Measurements from ENCODE around the gene ALDH8A1. TPM values are rescaled to one million over a fixed set of nuclear protein-coding genes. Genes with fewer than 3 reads are reported as not detected.

ALDH8A1 gene
- polyA plus RNA-seq, 1 experiment: 0.35 TPM

- Histone ChIP-seq H3K4me3 (ENCODE audit: low read depth, low read length) (no peak overlapping the region), H3K9me3 (ENCODE audit: control insufficient read depth, insufficient read depth, low read length) (peaks cover 4% of the 10 kb centered on the region), H3K27me3 (ENCODE audit: control insufficient read depth, insufficient read depth, low read length) (no peaks in the 10 kb centered on the region), H3K27ac (ENCODE audit: low read depth, low read length) (no peak overlapping the region)
- ChIA-PET CTCF (no interaction called here), POLR2A (no interaction called here)
- TF ChIP-seq CTCF (IDR thresholded peaks at IDR 0.05; ENCODE audit: low read depth, low read length): no peak
- no peak for DNase-seq (ENCODE audit: low read depth, low spot score)
These were observed 76.2 kb downstream of the ALDH8A1 start for GRCh38 chr6:134873500-134874388.

- POLR2A ChIA-PET: interaction anchor here (0.7 to 0.9 kb wide), 2 partner anchors 25 to 747 kb away, joined by 4 to 5 read pairs; no protein-coding TSS in a partner anchor
These were observed 79.0 kb downstream of the ALDH8A1 start for GRCh38 chr6:134870677-134871498.

DNA sequence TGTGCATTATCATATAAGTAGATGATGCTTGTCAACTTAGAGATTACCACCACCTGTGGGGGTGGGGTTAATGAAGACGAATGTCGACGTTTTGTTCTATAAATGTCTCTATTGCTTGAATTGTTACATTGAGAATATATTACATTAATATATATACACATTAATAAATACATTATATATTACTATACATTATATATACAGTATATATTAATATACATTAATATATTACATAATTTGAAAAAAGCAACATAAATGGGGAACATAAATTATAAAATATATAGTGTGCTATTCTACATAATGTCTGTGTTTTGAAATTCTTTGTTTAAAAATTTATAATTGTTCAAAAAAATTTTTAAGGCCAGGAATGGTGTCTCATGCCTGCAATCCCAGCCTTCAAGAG is 81.1 kb downstream of the ALDH8A1 start:
- CTCF ChIA-PET: no interaction called here
- H3K4me3 ChIP-seq (ENCODE audit: low read depth, low read length): no peak overlapping the region
- no peak overlapping the region for H3K27ac ChIP-seq (ENCODE audit: low read depth, low read length)
- no peaks in the 10 kb centered on the region; the same call in none of the 2 replicates for H3K9me3 ChIP-seq (ENCODE audit: control insufficient read depth, insufficient read depth, low read length)
- TF ChIP-seq CTCF (IDR thresholded peaks at IDR 0.05; ENCODE audit: low read depth, low read length): no peak
- H3K27me3 ChIP-seq (ENCODE audit: control insufficient read depth, insufficient read depth, low read length): no peaks in the 10 kb centered on the region
- POLR2A ChIA-PET: no interaction called here
- DNase-seq (ENCODE audit: low read depth, low spot score): no peak

More at GRCh38 chr6:134870677-134871498, 79.0 kb downstream of the ALDH8A1 start:
- no peaks in the 10 kb centered on the region for H3K27me3 ChIP-seq (ENCODE audit: control insufficient read depth, insufficient read depth, low read length)
- peak; percentile 65 for DNase-seq (ENCODE audit: low read depth, low spot score)
- no peak overlapping the region for H3K27ac ChIP-seq (ENCODE audit: low read depth, low read length)
- no peak overlapping the region for H3K4me3 ChIP-seq (ENCODE audit: low read depth, low read length)
- CTCF ChIA-PET: interaction anchor here (0.6 to 1.9 kb wide), 4 partner anchors 12 to 747 kb away, joined by 3 to 10 read pairs (median 3); no protein-coding TSS in a partner anchor
- TF ChIP-seq CTCF (IDR thresholded peaks at IDR 0.05; ENCODE audit: low read depth, low read length): no peak
- H3K9me3 ChIP-seq (ENCODE audit: control insufficient read depth, insufficient read depth, low read length): peaks cover 4% of the 10 kb centered on the region

Other genes with a start within 250 kb of the ALDH8A1 start
- 74.2 and 101 TPM in 2 replicates for gene HBS1L, start 104.7 kb upstream of the ALDH8A1 start, polyA plus RNA-seq (2011; rRNA removed)
- 0.09 and 0.10 TPM in 2 replicates for gene MYB, start 231.2 kb upstream of the ALDH8A1 start, polyA plus RNA-seq (2011; rRNA removed)